ENCODE results near the gene HCN1.

DNA sequence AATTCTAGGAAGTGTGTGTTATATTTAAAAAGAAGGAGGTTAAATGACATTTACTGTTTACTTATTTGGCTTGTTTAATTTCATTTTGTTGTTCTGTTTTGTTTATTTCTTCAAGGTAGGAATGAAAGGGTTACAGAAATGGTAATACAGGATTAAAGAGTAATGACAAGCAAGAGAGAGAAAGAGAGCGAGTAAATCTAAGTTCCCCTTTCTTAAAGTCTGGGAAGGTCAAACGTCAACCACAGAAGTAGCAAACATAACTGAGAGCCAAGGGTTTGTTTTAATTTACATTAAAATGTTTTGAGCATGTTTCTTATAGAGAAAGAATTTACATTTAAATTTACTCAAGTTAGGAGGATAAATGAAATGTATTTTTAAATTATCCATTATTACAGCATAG lies 18.7 kb downstream of the HCN1 start:
- no peak for TF ChIP-seq POLR2AphosphoS5 (IDR thresholded peaks at IDR 0.05)
- TF ChIP-seq, protein P1, sequence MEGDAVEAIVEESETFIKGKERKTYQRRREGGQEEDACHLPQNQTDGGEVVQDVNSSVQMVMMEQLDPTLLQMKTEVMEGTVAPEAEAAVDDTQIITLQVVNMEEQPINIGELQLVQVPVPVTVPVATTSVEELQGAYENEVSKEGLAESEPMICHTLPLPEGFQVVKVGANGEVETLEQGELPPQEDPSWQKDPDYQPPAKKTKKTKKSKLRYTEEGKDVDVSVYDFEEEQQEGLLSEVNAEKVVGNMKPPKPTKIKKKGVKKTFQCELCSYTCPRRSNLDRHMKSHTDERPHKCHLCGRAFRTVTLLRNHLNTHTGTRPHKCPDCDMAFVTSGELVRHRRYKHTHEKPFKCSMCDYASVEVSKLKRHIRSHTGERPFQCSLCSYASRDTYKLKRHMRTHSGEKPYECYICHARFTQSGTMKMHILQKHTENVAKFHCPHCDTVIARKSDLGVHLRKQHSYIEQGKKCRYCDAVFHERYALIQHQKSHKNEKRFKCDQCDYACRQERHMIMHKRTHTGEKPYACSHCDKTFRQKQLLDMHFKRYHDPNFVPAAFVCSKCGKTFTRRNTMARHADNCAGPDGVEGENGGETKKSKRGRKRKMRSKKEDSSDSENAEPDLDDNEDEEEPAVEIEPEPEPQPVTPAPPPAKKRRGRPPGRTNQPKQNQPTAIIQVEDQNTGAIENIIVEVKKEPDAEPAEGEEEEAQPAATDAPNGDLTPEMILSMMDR (IDR thresholded peaks at IDR 0.05) = no peak
